D721Med (cell line): ENCODE data around the gene ZSWIM3.

Experiments used
- DNase-seq: peaks from one replicate; pipeline ENCODE4 v3.0.0; 2011; ENCODE audit warnings: low spot score; ENCODE audit not compliant: insufficient read length
- FAIRE-seq: peaks from 2 replicates; lab custom pipeline; 2011; peaks lifted over from hg19 to GRCh38; lab: Jason Lieb, UNC
- CTCF ChIP-seq: IDR thresholded peaks from 2 replicates; pipeline ENCODE4 v1.5.1; 2012; ENCODE audit warnings: mild to moderate bottlenecking, control low read depth; ENCODE audit not compliant: insufficient read depth; ENCODE audit errors: missing control alignments

ZSWIM3 gene

GRCh38 chr20:45882469-45883099, 25.2 kb downstream of the ZSWIM3 start:
- FAIRE-seq = no peak
- DNase-seq = no peak
- no peak for TF ChIP-seq CTCF

GRCh38 chr20:45883100-45883469, 25.7 kb downstream of the ZSWIM3 start:
- FAIRE-seq (no peak), DNase-seq (no peak)
- no peak for TF ChIP-seq CTCF

GRCh38 chr20:45886590-45887345, 29.4 kb downstream of the ZSWIM3 start:
- TF ChIP-seq CTCF = no peak
- DNase-seq (no peak), FAIRE-seq (no peak)

GRCh38 chr20:45887346-45887715, 29.9 kb downstream of the ZSWIM3 start, which contains the start of gene SPATA25:
TSS of gene SPATA25 (minus strand) at chr20:45887622. CDS start at chr20:45887590, 32 bp downstream.
- DNase-seq (no peak), FAIRE-seq (no peak)
- no peak for TF ChIP-seq CTCF

GRCh38 chr20:45888681-45889080, 31.3 kb downstream of the ZSWIM3 start:
- no peak for DNase-seq
- no peak for FAIRE-seq
- no peak for TF ChIP-seq CTCF

GRCh38 chr20:45890077-45890984, 32.9 kb downstream of the ZSWIM3 start:
- FAIRE-seq (no peak), DNase-seq (peak; percentile 85)
- TF ChIP-seq CTCF = peak; percentile 67
